Measurements from ENCODE around the gene ARHGDIB.

Gene ARHGDIB

GRCh38 chr12:14959126-14959440 is 2.3 kb downstream of the ARHGDIB start:
- Histone ChIP-seq H3K36me3 (ENCODE audit: insufficient read depth, low read length) (no peaks in the 10 kb centered on the region), H3K9me3 (ENCODE audit: low read length) (no peaks in the 10 kb centered on the region), H3K4me1 (ENCODE audit: insufficient read depth, low read length) (no peaks in the 10 kb centered on the region), H3K4me3 (ENCODE audit: low read length) (no peak overlapping the region), H3K27me3 (ENCODE audit: insufficient read depth, low read length) (no peaks in the 10 kb centered on the region), H2AFZ (ENCODE audit: low read depth, low read length) (no peak overlapping the region)

GRCh38 chr12:14958361-14959125 is 2.9 kb downstream of the ARHGDIB start:
- no peak overlapping the region for H2AFZ ChIP-seq (ENCODE audit: low read depth, low read length)
- no peak overlapping the region for H3K4me3 ChIP-seq (ENCODE audit: low read length)
- no peaks in the 10 kb centered on the region for H3K27me3 ChIP-seq (ENCODE audit: insufficient read depth, low read length)
- no peaks in the 10 kb centered on the region for H3K9me3 ChIP-seq (ENCODE audit: low read length)
- H3K36me3 ChIP-seq (ENCODE audit: insufficient read depth, low read length), result no peaks in the 10 kb centered on the region
- no peaks in the 10 kb centered on the region for H3K4me1 ChIP-seq (ENCODE audit: insufficient read depth, low read length)

- Histone ChIP-seq H3K9me3 (ENCODE audit: low read length) (no peaks in the 10 kb centered on the region), H3K36me3 (ENCODE audit: insufficient read depth, low read length) (no peaks in the 10 kb centered on the region), H2AFZ (ENCODE audit: low read depth, low read length) (no peak overlapping the region), H3K4me3 (ENCODE audit: low read length) (no peak overlapping the region), H3K27me3 (ENCODE audit: insufficient read depth, low read length) (no peaks in the 10 kb centered on the region), H3K4me1 (ENCODE audit: insufficient read depth, low read length) (no peaks in the 10 kb centered on the region)
These were observed 3.7 kb downstream of the ARHGDIB start for GRCh38 chr12:14957551-14958168.

GRCh38 chr12:14956905-14957304 is 4.5 kb downstream of the ARHGDIB start:
- Histone ChIP-seq H3K36me3 (ENCODE audit: insufficient read depth, low read length) (no peaks in the 10 kb centered on the region), H3K9me3 (ENCODE audit: low read length) (no peaks in the 10 kb centered on the region), H3K4me3 (ENCODE audit: low read length) (no peak overlapping the region), H3K27me3 (ENCODE audit: insufficient read depth, low read length) (no peaks in the 10 kb centered on the region), H3K4me1 (ENCODE audit: insufficient read depth, low read length) (peaks cover 5% of the 10 kb centered on the region), H2AFZ (ENCODE audit: low read depth, low read length) (no peak overlapping the region)

GRCh38 chr12:14956024-14956891 is 5.1 kb downstream of the ARHGDIB start:
- Histone ChIP-seq H3K27me3 (ENCODE audit: insufficient read depth, low read length) (no peaks in the 10 kb centered on the region), H3K4me1 (ENCODE audit: insufficient read depth, low read length) (peaks cover 5% of the 10 kb centered on the region), H3K36me3 (ENCODE audit: insufficient read depth, low read length) (no peaks in the 10 kb centered on the region), H2AFZ (ENCODE audit: low read depth, low read length) (no peak overlapping the region), H3K9me3 (ENCODE audit: low read length) (no peaks in the 10 kb centered on the region), H3K4me3 (ENCODE audit: low read length) (no peak overlapping the region)

- Histone ChIP-seq H3K4me1 (ENCODE audit: insufficient read depth, low read length) (peaks cover 15% of the 10 kb centered on the region), H3K4me3 (ENCODE audit: low read length) (no peak overlapping the region), H3K27me3 (ENCODE audit: insufficient read depth, low read length) (no peaks in the 10 kb centered on the region), H3K36me3 (ENCODE audit: insufficient read depth, low read length) (no peaks in the 10 kb centered on the region), H3K9me3 (ENCODE audit: low read length) (no peaks in the 10 kb centered on the region), H2AFZ (ENCODE audit: low read depth, low read length) (no peak overlapping the region)
These were observed 7.1 kb downstream of the ARHGDIB start for GRCh38 chr12:14954269-14954668.

- Histone ChIP-seq H3K4me1 (ENCODE audit: insufficient read depth, low read length) (peaks cover 18% of the 10 kb centered on the region), H3K27me3 (ENCODE audit: insufficient read depth, low read length) (no peaks in the 10 kb centered on the region), H3K36me3 (ENCODE audit: insufficient read depth, low read length) (no peaks in the 10 kb centered on the region), H2AFZ (ENCODE audit: low read depth, low read length) (no peak overlapping the region), H3K9me3 (ENCODE audit: low read length) (no peaks in the 10 kb centered on the region), H3K4me3 (ENCODE audit: low read length) (no peak overlapping the region)
These were observed 7.6 kb downstream of the ARHGDIB start for GRCh38 chr12:14953752-14954151.

- no peaks in the 10 kb centered on the region for H3K9me3 ChIP-seq (ENCODE audit: low read length)
- no peak overlapping the region for H2AFZ ChIP-seq (ENCODE audit: low read depth, low read length)
- no peaks in the 10 kb centered on the region for H3K27me3 ChIP-seq (ENCODE audit: insufficient read depth, low read length)
- H3K36me3 ChIP-seq (ENCODE audit: insufficient read depth, low read length), result no peaks in the 10 kb centered on the region
- no peak overlapping the region for H3K4me3 ChIP-seq (ENCODE audit: low read length)
- H3K4me1 ChIP-seq (ENCODE audit: insufficient read depth, low read length), result peaks cover 22% of the 10 kb centered on the region
These were observed 9.0 kb downstream of the ARHGDIB start for GRCh38 chr12:14952299-14952921.

GRCh38 chr12:14951851-14952250 is 9.6 kb downstream of the ARHGDIB start:
- no peaks in the 10 kb centered on the region for H3K27me3 ChIP-seq (ENCODE audit: insufficient read depth, low read length)
- H3K4me3 ChIP-seq (ENCODE audit: low read length), result no peak overlapping the region
- H2AFZ ChIP-seq (ENCODE audit: low read depth, low read length), result no peak overlapping the region
- H3K4me1 ChIP-seq (ENCODE audit: insufficient read depth, low read length), result peaks cover 22% of the 10 kb centered on the region
- no peaks in the 10 kb centered on the region for H3K9me3 ChIP-seq (ENCODE audit: low read length)
- H3K36me3 ChIP-seq (ENCODE audit: insufficient read depth, low read length), result no peaks in the 10 kb centered on the region

- Histone ChIP-seq H3K36me3 (ENCODE audit: insufficient read depth, low read length) (no peaks in the 10 kb centered on the region), H3K4me3 (ENCODE audit: low read length) (no peak overlapping the region), H2AFZ (ENCODE audit: low read depth, low read length) (no peak overlapping the region), H3K4me1 (ENCODE audit: insufficient read depth, low read length) (peaks cover 24% of the 10 kb centered on the region), H3K27me3 (ENCODE audit: insufficient read depth, low read length) (no peaks in the 10 kb centered on the region), H3K9me3 (ENCODE audit: low read length) (no peaks in the 10 kb centered on the region)
These were observed 10.2 kb downstream of the ARHGDIB start for GRCh38 chr12:14950982-14951746.

GRCh38 chr12:14950421-14950820 is 11.0 kb downstream of the ARHGDIB start:
- H3K9me3 ChIP-seq (ENCODE audit: low read length), result no peaks in the 10 kb centered on the region
- no peaks in the 10 kb centered on the region for H3K27me3 ChIP-seq (ENCODE audit: insufficient read depth, low read length)
- H2AFZ ChIP-seq (ENCODE audit: low read depth, low read length), result no peak overlapping the region
- H3K4me1 ChIP-seq (ENCODE audit: insufficient read depth, low read length), result peaks cover 28% of the 10 kb centered on the region
- H3K4me3 ChIP-seq (ENCODE audit: low read length), result no peak overlapping the region
- no peaks in the 10 kb centered on the region for H3K36me3 ChIP-seq (ENCODE audit: insufficient read depth, low read length)

- H3K4me1 ChIP-seq (ENCODE audit: insufficient read depth, low read length), result peaks cover 28% of the 10 kb centered on the region
- H3K4me3 ChIP-seq (ENCODE audit: low read length), result no peak overlapping the region
- no peak overlapping the region for H2AFZ ChIP-seq (ENCODE audit: low read depth, low read length)
- H3K9me3 ChIP-seq (ENCODE audit: low read length), result no peaks in the 10 kb centered on the region
- H3K36me3 ChIP-seq (ENCODE audit: insufficient read depth, low read length), result no peaks in the 10 kb centered on the region
- no peaks in the 10 kb centered on the region for H3K27me3 ChIP-seq (ENCODE audit: insufficient read depth, low read length)
These were observed 11.8 kb downstream of the ARHGDIB start for GRCh38 chr12:14949631-14950030.

Data from neuron (in vitro differentiated cells).